ENCODE data around the gene ZNFX1.

DNA sequence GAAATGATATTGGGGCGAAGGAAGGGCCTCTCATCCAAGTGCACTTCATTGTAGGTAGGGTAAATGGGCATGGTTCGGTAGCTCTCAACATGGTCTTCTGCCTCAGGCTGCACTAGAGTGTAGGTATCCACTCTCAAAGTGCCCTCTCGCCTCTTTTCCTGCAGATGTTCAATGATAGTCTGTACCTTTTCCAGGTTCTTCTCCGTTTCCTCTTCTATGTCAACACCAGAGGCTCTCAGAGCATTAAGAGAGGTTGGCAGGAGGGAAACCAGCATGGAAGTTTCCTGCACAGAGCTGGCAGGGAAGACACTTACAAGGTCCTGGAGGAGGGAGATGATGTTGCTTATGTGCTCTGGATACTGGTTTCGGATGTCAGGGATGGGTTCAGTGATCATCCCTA, 7.1 kb downstream of the ZNFX1 start:
- TF ChIP-seq, protein P1, sequence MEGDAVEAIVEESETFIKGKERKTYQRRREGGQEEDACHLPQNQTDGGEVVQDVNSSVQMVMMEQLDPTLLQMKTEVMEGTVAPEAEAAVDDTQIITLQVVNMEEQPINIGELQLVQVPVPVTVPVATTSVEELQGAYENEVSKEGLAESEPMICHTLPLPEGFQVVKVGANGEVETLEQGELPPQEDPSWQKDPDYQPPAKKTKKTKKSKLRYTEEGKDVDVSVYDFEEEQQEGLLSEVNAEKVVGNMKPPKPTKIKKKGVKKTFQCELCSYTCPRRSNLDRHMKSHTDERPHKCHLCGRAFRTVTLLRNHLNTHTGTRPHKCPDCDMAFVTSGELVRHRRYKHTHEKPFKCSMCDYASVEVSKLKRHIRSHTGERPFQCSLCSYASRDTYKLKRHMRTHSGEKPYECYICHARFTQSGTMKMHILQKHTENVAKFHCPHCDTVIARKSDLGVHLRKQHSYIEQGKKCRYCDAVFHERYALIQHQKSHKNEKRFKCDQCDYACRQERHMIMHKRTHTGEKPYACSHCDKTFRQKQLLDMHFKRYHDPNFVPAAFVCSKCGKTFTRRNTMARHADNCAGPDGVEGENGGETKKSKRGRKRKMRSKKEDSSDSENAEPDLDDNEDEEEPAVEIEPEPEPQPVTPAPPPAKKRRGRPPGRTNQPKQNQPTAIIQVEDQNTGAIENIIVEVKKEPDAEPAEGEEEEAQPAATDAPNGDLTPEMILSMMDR (IDR thresholded peaks at IDR 0.05; ENCODE audit: poor library complexity, severe bottlenecking) = no peak
- TF ChIP-seq POLR2AphosphoS5 (IDR thresholded peaks at IDR 0.05) = no peak
- TF ChIP-seq EP300 (conservative IDR thresholded peaks at IDR 0.05; ENCODE audit: poor library complexity, severe bottlenecking) = no peak
- no peak for TF ChIP-seq EZH2 (IDR thresholded peaks at IDR 0.05; ENCODE audit: borderline replicate concordance, insufficient read depth, low read length, poor library complexity, severe bottlenecking)
- TF ChIP-seq TAF1 (IDR thresholded peaks at IDR 0.05; ENCODE audit: low read depth) = no peak
- no peak for TF ChIP-seq RAD21 (conservative IDR thresholded peaks at IDR 0.05)
- no peak for TF ChIP-seq MXI1 (conservative IDR thresholded peaks at IDR 0.05; ENCODE audit: poor library complexity, severe bottlenecking)
- TF ChIP-seq, protein P2, sequence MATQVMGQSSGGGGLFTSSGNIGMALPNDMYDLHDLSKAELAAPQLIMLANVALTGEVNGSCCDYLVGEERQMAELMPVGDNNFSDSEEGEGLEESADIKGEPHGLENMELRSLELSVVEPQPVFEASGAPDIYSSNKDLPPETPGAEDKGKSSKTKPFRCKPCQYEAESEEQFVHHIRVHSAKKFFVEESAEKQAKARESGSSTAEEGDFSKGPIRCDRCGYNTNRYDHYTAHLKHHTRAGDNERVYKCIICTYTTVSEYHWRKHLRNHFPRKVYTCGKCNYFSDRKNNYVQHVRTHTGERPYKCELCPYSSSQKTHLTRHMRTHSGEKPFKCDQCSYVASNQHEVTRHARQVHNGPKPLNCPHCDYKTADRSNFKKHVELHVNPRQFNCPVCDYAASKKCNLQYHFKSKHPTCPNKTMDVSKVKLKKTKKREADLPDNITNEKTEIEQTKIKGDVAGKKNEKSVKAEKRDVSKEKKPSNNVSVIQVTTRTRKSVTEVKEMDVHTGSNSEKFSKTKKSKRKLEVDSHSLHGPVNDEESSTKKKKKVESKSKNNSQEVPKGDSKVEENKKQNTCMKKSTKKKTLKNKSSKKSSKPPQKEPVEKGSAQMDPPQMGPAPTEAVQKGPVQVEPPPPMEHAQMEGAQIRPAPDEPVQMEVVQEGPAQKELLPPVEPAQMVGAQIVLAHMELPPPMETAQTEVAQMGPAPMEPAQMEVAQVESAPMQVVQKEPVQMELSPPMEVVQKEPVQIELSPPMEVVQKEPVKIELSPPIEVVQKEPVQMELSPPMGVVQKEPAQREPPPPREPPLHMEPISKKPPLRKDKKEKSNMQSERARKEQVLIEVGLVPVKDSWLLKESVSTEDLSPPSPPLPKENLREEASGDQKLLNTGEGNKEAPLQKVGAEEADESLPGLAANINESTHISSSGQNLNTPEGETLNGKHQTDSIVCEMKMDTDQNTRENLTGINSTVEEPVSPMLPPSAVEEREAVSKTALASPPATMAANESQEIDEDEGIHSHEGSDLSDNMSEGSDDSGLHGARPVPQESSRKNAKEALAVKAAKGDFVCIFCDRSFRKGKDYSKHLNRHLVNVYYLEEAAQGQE (IDR thresholded peaks at IDR 0.05; ENCODE audit: borderline replicate concordance) = no peak
- no peak for TF ChIP-seq SMC3 (conservative IDR thresholded peaks at IDR 0.05; ENCODE audit: poor library complexity)

Measured in neural cell (in vitro differentiated cells).